Activated CD4-positive, alpha-beta T cell treated with anti-CD3 and anti-CD28 coated beads, Interleukin-2, amount 50 U/mL, for 24 hours (primary cell): ENCODE results near the gene XAF1.
"Not testable (repeated sequence)": the region's sequence is repeated elsewhere in the genome, so short reads cannot be mapped to it uniquely, and the experiment has no call there.

Experiments used
- DNase-seq, 2 donors: peaks; one replicate each; pipeline ENCODE4 v3.0.0-alpha.2; 2020; ENCODE audit warnings: low read depth in 1 of 2, low spot score in 1 of 2

The XAF1 gene

GRCh38 chr17:6799738-6800137 lies 43.9 kb downstream of the XAF1 start:
- no peak for DNase-seq

GRCh38 chr17:6800422-6801027 lies 44.7 kb downstream of the XAF1 start:
- peak in 1 of 2 donors; percentile 18 for DNase-seq

GRCh38 chr17:6811510-6811909 lies 55.7 kb downstream of the XAF1 start:
- no peak for DNase-seq

GRCh38 chr17:6812295-6812694 lies 56.4 kb downstream of the XAF1 start:
- no peak for DNase-seq

GRCh38 chr17:6815775-6816174 lies 59.9 kb downstream of the XAF1 start:
- DNase-seq = no peak

- DNase-seq = not testable (repeated sequence)
Measured at GRCh38 chr17:6816368-6816767, 60.5 kb downstream of the XAF1 start.

- DNase-seq = no peak
Measured at GRCh38 chr17:6818938-6819337, 63.1 kb downstream of the XAF1 start.

- no peak for DNase-seq
Measured at GRCh38 chr17:6823011-6823442, 67.2 kb downstream of the XAF1 start.
